Astrocyte (in vitro differentiated cells and primary cell): ENCODE results near the gene SRD5A1.

Experiments used
- CTCF ChIP-seq: IDR thresholded peaks from 2 replicates; pipeline ENCODE4 v1.5.1; 2011; ENCODE audit warnings: low read depth, mild to moderate bottlenecking, inconsistent platforms, low read length, moderate library complexity; ENCODE audit not compliant: insufficient read depth
- EZH2 ChIP-seq: IDR thresholded peaks from 2 replicates; pipeline ENCODE4 v1.6.1; 2012; ENCODE audit warnings: mild to moderate bottlenecking, low read length, inconsistent platforms; ENCODE audit not compliant: insufficient read depth

- TF ChIP-seq CTCF (no peak), EZH2 (no peak)
Observed at GRCh38 chr5:6676702-6677101, 43.5 kb downstream of the SRD5A1 start.
